Amygdala (tissue), 56 donors: ENCODE data around the gene ASIC3.
"Not testable (repeated sequence)": the region's sequence is repeated elsewhere in the genome, so short reads cannot be mapped to it uniquely, and the experiment has no call there.

ENCODE experiments used
- DNase-seq, 56 donors: peaks; one replicate each; lab custom pipeline; 2025; lab: John Stamatoyannopoulos, UW

Gene ASIC3

GRCh38 chr7:151047976-151048815 lies at the start of gene ASIC3:
ASIC3 (plus strand) TSS chr7:151048531; CDS start chr7:151048886, 355 bp downstream.
- DNase-seq: peak in 2 of 56 donors; percentile 23 to 28

- no peak for DNase-seq
These were observed 49.3 kb upstream of the ASIC3 start for GRCh38 chr7:150999001-150999400.

- DNase-seq: no peak
These were observed 48.7 kb upstream of the ASIC3 start for GRCh38 chr7:150999497-151000230.

DNA sequence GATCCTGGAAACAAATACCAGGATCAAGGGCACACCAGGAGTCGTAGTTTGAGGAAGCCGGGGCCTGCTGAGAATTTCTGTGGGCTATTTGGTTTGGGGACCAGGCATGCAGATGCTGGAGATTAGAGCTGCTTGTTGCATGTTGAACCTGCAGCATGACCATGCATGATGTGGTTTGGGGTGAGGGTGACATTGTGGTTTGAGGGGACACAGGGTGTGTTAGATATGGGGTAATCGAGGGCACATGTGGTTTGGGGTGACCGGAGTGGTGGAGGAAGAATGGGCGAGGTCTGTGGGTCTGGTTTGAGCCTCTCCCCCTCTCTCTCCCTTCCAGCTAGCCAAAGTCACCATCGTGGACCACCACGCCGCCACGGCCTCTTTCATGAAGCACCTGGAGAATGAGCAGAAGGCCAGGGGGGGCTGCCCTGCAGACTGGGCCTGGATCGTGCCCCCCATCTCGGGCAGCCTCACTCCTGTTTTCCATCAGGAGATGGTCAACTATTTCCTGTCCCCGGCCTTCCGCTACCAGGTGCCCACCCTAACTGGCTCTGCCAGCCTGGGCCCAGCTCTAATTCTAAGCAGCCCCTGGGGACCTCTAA lies 47.3 kb upstream of the ASIC3 start:
- DNase-seq: no peak

DNA sequence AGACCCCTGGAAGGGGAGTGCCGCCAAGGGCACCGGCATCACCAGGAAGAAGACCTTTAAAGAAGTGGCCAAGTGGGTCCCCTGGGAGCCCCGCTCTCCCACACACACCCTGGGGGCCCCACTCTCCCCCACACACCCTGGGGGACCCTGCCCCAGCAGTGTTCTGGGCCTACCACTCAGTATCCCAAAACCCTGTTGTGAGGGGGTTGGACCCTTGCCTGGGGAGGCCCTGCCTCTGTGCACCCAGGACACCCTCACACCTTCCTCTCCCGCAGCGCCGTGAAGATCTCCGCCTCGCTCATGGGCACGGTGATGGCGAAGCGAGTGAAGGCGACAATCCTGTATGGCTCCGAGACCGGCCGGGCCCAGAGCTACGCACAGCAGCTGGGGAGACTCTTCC lies 46.8 kb upstream of the ASIC3 start:
- no peak for DNase-seq

- DNase-seq: no peak
These were observed 44.8 kb upstream of the ASIC3 start for GRCh38 chr7:151003572-151003971.

DNA sequence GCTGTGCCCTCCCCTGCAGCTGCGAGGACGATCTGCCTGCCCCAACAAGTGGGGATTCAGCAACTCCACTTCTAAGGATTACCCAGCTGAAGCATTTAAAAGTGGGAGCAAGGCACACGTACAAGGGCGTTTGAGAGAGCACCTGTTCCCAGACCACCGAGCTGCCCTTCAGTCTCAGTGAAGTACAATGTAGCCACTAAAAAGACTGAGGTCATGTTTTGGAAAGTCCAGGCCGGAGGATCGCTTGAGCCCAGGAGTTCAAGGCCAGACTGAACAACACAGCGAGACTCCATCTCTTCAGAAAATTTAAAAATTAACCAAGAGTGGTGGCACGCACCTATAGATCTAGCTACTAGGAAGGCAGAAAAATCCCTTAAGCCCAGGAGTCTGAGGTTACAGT lies 42.8 kb upstream of the ASIC3 start:
- DNase-seq: no peak

- no peak for DNase-seq
These were observed 41.6 kb upstream of the ASIC3 start for GRCh38 chr7:151006590-151007300.

DNA sequence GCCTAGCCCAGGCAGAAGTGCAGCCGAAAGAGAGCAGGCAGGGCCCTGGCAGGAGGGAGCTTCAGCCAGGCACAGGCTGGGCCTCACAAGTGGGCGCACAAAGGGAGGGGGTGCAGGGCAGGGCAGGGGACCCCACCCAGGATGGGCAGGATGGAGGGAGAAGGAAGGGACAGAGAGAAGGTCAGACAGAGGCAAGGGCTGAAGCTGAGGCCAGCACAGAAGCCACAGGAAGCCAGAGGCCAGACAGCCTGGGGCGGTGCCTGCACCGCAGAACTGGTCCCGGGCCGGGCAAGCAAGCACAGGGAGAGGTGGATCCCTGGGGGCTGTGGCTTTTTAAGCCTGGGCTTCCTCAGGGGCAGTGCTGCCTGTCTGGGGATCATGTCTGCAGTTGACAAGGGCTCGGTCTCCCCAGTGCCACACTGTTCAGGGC lies 40.8 kb upstream of the ASIC3 start:
- DNase-seq: no peak

DNA sequence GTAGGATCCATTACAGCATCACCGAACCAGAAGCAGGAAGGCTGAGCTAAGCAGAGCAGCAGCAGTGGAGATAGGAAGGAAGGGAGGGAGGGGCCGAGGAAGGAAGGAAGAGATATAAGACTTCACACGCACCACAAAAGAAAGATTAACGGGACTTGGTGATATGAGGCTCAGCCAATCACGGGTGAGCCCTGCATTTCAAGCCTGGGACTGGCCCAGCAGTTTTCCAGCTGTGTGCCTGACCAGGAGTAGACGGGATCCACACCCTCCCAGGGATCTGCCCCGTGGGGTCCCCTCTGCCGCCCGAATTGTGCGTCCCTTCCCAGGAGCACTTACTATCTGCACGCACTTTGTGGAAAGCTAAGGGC lies 40.2 kb upstream of the ASIC3 start:
- no peak for DNase-seq

DNA sequence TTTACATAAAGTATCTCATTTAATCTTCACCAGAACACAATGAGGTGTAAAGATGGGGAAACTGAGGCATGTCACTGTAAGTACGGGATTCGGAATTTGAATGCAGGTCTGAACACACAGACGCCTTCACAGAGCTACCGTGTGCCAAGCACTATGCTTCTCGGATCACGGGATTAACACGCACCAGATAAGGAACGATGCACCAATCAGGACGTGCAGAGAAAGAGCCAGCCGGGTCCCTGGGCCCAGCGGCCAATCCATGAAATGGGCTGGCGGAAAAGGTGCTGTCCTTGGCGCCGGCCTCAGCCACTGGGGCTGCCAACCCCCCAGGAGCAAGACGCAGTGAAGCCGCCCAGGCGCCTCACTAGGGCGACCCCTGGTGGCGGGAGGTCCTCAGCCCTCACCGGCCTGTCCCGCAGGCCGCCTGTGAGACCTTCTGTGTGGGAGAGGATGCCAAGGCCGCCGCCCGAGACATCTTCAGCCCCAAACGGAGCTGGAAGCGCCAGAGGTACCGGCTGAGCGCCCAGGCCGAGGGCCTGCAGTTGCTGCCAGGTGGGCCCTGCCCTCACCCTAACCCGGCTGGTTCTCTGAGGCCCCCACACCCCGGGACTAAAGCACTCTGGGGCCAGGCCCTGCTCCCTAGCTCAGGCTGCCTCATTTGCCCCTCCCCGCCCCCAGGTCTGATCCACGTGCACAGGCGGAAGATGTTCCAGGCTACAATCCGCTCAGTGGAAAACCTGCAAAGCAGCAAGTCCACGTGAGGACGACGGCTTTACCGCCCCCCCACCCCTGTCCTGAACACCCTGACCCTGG lies 39.6 kb upstream of the ASIC3 start:
- DNase-seq: peak in 19 of 56 donors; percentile 3 to 59 (median 17)

- DNase-seq: no peak
These were observed 38.8 kb upstream of the ASIC3 start for GRCh38 chr7:151009327-151010036.

GRCh38 chr7:151010037-151010306 lies 38.4 kb upstream of the ASIC3 start:
- DNase-seq: no peak

- DNase-seq: no peak
These were observed 37.8 kb upstream of the ASIC3 start for GRCh38 chr7:151010307-151011096.

DNA sequence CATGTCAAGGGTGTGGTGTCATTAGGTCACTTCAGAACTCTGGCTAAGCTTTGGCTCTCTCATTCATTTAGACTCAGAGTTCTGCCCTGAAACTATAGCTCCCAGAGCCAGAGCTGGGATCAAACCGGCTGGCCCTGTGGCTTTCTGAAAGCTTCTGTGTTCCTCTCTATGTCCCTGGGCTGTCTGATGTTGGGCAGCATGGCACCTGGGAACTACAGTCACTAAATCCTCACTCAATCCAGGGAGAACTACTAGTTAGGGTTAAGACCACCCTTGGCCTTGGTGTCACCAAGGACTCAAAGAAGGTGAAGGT lies 37.3 kb upstream of the ASIC3 start:
- no peak for DNase-seq

- DNase-seq: not testable (repeated sequence)
These were observed 36.7 kb upstream of the ASIC3 start for GRCh38 chr7:151011616-151012015.

DNA sequence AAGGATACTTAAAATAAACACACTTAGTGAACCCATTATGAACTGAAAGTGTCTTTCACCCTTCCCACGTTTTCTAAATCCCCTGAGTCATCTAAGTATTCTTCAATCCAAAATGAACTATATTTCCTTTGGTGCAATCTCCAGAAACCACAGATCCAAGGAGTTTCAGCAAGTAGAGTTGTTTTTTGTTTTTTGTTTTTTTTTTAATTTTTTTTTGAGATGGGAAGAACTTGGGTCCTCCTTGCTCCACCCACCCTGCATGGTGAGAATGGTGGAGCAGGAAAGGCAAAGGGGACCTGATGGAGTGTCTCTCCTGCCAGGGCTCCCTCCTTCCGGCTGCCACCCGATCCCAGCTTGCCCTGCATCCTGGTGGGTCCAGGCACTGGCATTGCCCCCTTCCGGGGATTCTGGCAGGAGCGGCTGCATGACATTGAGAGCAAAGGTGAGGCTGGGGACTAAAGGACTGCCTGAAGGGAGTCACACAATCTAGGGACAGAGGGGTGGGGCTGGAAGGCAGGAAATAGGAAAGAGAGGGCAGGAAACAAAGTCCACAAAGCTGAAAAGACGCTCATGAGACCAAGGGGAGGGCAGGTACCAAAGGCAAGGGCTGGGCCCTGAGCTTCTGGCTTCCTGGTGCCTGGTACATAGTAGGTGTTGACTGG lies 36.2 kb upstream of the ASIC3 start:
- DNase-seq: no peak

- peak in 1 of 56 donors; percentile 12 for DNase-seq
These were observed 35.4 kb upstream of the ASIC3 start for GRCh38 chr7:151012911-151013347.
